DMS153 treated with DMSO at 0.1 percent for 48 hours (cell line): ENCODE data around the gene RAD23B.

Experiments
- DNase-seq: peaks from one replicate; lab custom pipeline; 2025; ENCODE audit not compliant: unreplicated experiment; lab: John Stamatoyannopoulos, UW

Gene RAD23B

DNA sequence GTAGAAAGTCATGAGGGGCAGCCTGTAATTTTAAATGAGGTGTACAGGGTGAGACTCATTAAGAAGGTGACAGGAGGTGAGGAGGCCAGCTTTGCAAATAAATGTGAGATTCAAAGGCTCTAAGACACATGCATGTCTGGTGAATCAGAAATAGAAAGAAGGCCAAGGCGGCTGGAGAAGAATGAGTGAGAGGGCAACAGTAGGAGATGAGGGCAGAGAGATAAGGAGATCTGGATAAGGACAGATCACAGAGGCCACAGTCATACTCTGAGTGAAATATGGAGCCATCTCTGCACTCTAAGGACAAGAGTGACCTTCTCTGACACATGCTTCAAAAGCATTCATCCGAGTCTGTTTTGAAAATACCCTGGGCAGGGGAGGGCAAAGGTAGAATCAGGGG lies 90.7 kb downstream of the RAD23B start:
- no peak for DNase-seq

DNA sequence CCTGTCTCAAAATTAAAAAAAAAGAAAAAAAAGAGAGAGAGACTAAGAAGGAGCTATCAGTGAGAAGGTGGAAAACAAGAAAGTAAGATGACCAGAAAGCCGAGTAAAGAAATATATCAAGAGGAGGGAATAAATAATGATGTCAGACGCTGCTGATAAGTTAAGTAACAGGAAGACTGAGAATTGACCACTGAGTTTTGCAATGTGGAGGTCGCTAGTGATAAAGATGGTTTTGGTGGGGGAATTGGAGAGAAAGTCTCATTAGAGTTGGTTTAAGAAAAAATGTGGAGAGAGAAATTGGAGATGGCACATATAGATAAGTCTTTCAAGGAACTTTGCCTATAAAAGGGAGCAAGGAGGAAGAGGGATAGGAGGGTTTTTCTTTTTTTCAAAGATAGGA lies 91.9 kb downstream of the RAD23B start:
- no peak for DNase-seq

DNA sequence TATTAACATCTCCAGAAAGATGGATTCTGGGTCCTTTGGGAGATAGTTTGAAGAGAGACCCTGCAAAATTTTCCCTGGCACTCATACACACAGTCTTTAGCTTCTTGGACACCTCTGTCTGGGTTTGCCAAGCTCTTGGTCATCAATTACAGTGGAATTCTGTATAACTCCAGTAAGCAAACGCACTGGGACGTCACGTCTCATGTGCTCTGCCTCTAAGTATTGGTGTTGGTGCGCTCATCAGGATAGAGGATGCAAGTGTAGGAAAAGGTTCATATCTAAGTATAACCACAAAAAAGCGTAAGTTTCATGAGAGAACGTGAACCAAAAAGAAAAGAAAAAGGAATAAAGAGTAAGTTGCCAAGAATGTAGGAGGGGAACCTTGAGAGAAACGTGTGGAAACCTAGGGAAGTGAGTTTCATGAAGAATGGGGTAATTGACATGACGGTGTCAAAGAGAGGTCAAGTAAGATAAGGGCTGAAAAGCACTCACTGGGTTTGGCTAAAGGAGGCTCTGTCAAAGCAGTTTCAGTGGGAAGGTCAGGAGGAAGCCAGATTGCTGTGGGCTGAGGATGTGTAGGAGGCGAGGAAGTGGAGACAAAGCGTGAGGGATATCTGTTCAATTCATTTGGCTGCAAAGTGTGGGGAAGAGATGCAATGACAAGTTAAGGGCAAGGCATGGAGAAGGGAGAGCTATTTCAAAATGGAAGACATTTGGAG lies 92.7 kb downstream of the RAD23B start:
- DNase-seq = no peak

DNA sequence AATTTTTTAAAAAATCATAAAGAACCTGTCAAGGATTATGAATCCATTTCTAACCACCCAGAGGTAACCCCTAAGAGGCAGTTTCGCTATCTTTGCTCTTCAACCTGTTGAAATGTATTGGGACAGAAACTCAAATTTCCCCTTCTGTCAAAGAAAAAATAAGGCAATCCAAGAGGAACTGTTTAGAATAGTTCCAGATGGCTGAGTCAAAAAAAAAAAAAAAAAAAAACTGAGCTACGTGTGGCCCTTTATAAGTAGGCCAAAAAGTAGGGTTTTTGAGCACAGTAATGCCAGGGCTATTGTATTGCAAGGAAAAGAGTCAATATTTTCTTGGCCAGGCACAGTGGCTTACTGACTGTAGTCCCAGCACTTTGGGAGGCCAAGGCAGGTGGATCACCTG lies 94.9 kb downstream of the RAD23B start:
- DNase-seq = no peak
